ENCODE results near the gene AGPAT1. TPM values are rescaled to one million over a fixed set of nuclear protein-coding genes. Genes with fewer than 3 reads are reported as not detected.

The AGPAT1 gene
- total RNA-seq, 1 experiment from 2014 or later = 55.6 TPM

DNA sequence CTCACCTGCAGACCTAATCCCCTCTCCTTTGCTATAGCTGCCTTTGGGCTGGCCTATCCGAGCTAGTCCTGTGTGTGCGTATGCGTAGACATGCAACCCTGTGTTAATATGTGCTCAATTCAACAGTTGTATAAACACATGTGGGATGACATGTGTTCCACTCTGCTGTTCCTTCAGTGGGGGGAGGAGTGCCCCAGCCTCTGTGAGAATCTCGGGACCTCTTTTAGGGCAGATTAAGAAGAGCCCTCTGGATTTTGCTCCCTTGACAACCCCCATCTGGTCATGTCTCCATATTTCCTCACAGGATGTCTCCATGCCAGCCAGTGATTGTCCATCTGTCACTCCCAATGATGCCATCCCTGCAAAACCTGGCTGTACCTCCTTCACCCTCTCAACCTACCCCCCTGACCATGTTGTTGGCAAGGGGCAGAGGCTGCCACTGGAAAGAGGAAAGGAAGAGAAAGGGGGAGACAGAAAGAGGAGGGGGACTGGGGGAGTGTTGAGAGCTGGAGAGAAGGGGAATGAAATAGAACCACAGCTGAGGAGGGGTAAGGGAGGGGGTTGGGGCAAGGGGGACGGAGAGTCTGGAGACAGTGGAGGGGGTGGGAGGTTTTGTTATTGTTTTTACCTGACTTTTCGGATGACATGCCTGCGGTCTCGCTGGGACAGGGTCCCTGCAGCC, 24.6 kb downstream of the AGPAT1 start:
- no peak overlapping the region for H3K4me3 ChIP-seq (replicated peaks in 1 of 2; ENCODE audit: low read depth in 1 of 2, low read length in 2 of 2)
- peaks cover 0 to 2% of the 10 kb centered on the region in 2 experiments; a peak in 1 of 4 replicates for H3K36me3 ChIP-seq (ENCODE audit: control insufficient read depth in 1 of 2, insufficient read depth in 2 of 2, low read length in 2 of 2)
- no TSS peak for BruUV-seq (replicated peaks)
- H3K9me2 ChIP-seq (ENCODE audit: insufficient read depth) = no peaks in the 10 kb centered on the region
- H3K4me2 ChIP-seq (ENCODE audit: low read length) = no peak overlapping the region
- no peak for DNase-seq (ENCODE audit: low read depth, low spot score)
- ChIA-PET RAD21 (ENCODE audit: low non-redundant PET in 1 of 2, low total read pairs in 2 of 2, uncharacterized antibody in 2 of 2, unreplicated experiment in 2 of 2) (no interaction called here), CTCF (interaction anchor here (0.7 kb wide), 1 partner anchor 717 kb away, joined by 4 read pairs; no protein-coding TSS in a partner anchor), POLR2A (interaction anchor here (0.6 to 1.1 kb wide), 3 partner anchors 22 to 324 kb away, joined by 3 read pairs; partner anchors contain the start of gene HSPA1B)
- peaks cover 12 to 25% of the 10 kb centered on the region in 2 experiments for H3K4me1 ChIP-seq (ENCODE audit: control insufficient read depth in 1 of 2, insufficient read depth in 2 of 2, low read length in 2 of 2)
- no peak overlapping the region for H2AFZ ChIP-seq (ENCODE audit: low read depth, low read length, poor library complexity, severe bottlenecking)
- H3K27me3 ChIP-seq (ENCODE audit: insufficient read depth, low read length) = no peaks in the 10 kb centered on the region
- TF ChIP-seq, protein P1, sequence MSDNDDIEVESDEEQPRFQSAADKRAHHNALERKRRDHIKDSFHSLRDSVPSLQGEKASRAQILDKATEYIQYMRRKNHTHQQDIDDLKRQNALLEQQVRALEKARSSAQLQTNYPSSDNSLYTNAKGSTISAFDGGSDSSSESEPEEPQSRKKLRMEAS (IDR thresholded peaks at IDR 0.05) = no peak
- no peak for TF ChIP-seq POLR2AphosphoS5 (IDR thresholded peaks at IDR 0.05; ENCODE audit: low read depth, low read length)
- no peak for TF ChIP-seq ZFX (IDR thresholded peaks at IDR 0.05)
- TF ChIP-seq, protein P2, sequence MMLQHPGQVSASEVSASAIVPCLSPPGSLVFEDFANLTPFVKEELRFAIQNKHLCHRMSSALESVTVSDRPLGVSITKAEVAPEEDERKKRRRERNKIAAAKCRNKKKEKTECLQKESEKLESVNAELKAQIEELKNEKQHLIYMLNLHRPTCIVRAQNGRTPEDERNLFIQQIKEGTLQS (IDR thresholded peaks at IDR 0.05) = no peak
- no peak for TF ChIP-seq EZH2 (IDR thresholded peaks at IDR 0.05)
- TF ChIP-seq SIN3A (IDR thresholded peaks at IDR 0.05; ENCODE audit: low read depth) = no peak
- TF ChIP-seq JUND (IDR thresholded peaks at IDR 0.05) = no peak
- TF ChIP-seq, protein P3, sequence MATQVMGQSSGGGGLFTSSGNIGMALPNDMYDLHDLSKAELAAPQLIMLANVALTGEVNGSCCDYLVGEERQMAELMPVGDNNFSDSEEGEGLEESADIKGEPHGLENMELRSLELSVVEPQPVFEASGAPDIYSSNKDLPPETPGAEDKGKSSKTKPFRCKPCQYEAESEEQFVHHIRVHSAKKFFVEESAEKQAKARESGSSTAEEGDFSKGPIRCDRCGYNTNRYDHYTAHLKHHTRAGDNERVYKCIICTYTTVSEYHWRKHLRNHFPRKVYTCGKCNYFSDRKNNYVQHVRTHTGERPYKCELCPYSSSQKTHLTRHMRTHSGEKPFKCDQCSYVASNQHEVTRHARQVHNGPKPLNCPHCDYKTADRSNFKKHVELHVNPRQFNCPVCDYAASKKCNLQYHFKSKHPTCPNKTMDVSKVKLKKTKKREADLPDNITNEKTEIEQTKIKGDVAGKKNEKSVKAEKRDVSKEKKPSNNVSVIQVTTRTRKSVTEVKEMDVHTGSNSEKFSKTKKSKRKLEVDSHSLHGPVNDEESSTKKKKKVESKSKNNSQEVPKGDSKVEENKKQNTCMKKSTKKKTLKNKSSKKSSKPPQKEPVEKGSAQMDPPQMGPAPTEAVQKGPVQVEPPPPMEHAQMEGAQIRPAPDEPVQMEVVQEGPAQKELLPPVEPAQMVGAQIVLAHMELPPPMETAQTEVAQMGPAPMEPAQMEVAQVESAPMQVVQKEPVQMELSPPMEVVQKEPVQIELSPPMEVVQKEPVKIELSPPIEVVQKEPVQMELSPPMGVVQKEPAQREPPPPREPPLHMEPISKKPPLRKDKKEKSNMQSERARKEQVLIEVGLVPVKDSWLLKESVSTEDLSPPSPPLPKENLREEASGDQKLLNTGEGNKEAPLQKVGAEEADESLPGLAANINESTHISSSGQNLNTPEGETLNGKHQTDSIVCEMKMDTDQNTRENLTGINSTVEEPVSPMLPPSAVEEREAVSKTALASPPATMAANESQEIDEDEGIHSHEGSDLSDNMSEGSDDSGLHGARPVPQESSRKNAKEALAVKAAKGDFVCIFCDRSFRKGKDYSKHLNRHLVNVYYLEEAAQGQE (IDR thresholded peaks at IDR 0.05; ENCODE audit: low read depth) = no peak
- TF ChIP-seq CBX3 (IDR thresholded peaks at IDR 0.05; ENCODE audit: low read depth) = no peak
- TF ChIP-seq, protein P4, sequence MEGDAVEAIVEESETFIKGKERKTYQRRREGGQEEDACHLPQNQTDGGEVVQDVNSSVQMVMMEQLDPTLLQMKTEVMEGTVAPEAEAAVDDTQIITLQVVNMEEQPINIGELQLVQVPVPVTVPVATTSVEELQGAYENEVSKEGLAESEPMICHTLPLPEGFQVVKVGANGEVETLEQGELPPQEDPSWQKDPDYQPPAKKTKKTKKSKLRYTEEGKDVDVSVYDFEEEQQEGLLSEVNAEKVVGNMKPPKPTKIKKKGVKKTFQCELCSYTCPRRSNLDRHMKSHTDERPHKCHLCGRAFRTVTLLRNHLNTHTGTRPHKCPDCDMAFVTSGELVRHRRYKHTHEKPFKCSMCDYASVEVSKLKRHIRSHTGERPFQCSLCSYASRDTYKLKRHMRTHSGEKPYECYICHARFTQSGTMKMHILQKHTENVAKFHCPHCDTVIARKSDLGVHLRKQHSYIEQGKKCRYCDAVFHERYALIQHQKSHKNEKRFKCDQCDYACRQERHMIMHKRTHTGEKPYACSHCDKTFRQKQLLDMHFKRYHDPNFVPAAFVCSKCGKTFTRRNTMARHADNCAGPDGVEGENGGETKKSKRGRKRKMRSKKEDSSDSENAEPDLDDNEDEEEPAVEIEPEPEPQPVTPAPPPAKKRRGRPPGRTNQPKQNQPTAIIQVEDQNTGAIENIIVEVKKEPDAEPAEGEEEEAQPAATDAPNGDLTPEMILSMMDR (IDR thresholded peaks at IDR 0.05 in 2 of 3, conservative IDR thresholded peaks at IDR 0.05 in 1 of 3; ENCODE audit: borderline replicate concordance in 1 of 3, insufficient read depth in 1 of 3, low read depth in 2 of 3, low read length in 2 of 3) = no peak
- no peak for TF ChIP-seq EGR1 (IDR thresholded peaks at IDR 0.05; ENCODE audit: low read depth)
- no peak for TF ChIP-seq POLR2A (IDR thresholded peaks at IDR 0.05; ENCODE audit: borderline replicate concordance, extremely low read depth, insufficient read depth, insufficient read length)
- no peak for TF ChIP-seq YY1 (IDR thresholded peaks at IDR 0.05; ENCODE audit: extremely low read depth, insufficient replicate concordance, low read depth, low read length)
- TF ChIP-seq CEBPB (IDR thresholded peaks at IDR 0.05; ENCODE audit: low read depth) = no peak
- no peaks in the 10 kb centered on the region for H3K9me3 ChIP-seq (ENCODE audit: control insufficient read depth in 1 of 2, insufficient read depth in 1 of 2, low read depth in 1 of 2, low read length in 2 of 2)
- peaks cover 16% of the 10 kb centered on the region for H3K79me2 ChIP-seq (ENCODE audit: insufficient read depth, low read length)
- no peak overlapping the region for H3K27ac ChIP-seq (ENCODE audit: low read depth, low read length)
- no peaks in the 10 kb centered on the region for H4K20me1 ChIP-seq (ENCODE audit: insufficient read depth)
- intact Hi-C loops (cut with micrococcal nuclease) = no loop called here
- no peak overlapping the region for H3K9ac ChIP-seq (ENCODE audit: low read length)
- ATAC-seq = no peak

Measured in HCT116 (cell line).